Measurements from ENCODE around the gene ACMSD. TPM values are rescaled to one million over a fixed set of nuclear protein-coding genes. Genes with fewer than 3 reads are reported as not detected.

The ACMSD gene
- total and polyA plus RNA-seq, 2 experiments from 2014 or later = 0.11 TPM; not detected in 1

DNA sequence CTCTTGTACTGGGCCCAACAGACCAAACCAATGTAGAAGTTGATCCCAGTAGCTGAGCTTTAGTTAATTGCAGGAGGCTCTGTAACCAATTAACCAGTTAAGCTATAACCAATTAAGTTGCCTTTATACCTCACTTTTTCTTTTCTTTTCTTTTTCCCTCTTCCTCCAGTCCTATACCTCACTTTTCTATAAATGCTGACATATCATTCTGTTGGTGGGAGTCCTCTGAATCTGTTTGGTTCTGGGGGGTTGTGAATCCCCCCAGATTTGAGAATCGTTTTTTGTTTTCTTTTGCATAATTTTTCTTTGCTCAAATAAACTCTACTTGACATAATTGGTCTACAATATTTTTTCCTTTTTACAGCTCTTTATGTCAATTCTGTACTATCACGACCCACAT, 38.1 kb upstream of the ACMSD start:
- no peak overlapping the region for H3K4me3 Mint-ChIP-seq
- no peaks in the 10 kb centered on the region for H3K4me1 Mint-ChIP-seq
- no peaks in the 10 kb centered on the region for H3K36me3 ChIP-seq (ENCODE audit: insufficient read depth)
- H3K27me3 Mint-ChIP-seq (ENCODE audit: insufficient read depth, low read depth, poor library complexity) = peaks cover 4% of the 10 kb centered on the region
- H3K27ac Mint-ChIP-seq = no peak overlapping the region
- no peak overlapping the region for H3K4me3 ChIP-seq
- TF ChIP-seq ZNF331 (CRISPR knock-in tag; IDR thresholded peaks at IDR 0.05; ENCODE audit: low read depth) (no peak), EZH2 (IDR thresholded peaks at IDR 0.05; ENCODE audit: low read depth, unreplicated experiment) (no peak), JUNB (IDR thresholded peaks at IDR 0.05; ENCODE audit: unreplicated experiment) (no peak), ZNF114 (CRISPR knock-in tag; IDR thresholded peaks at IDR 0.05) (no peak), NANOG (IDR thresholded peaks at IDR 0.05; ENCODE audit: borderline replicate concordance) (no peak), STAT1 (IDR thresholded peaks at IDR 0.05; ENCODE audit: unreplicated experiment) (no peak), POLR2AphosphoS5 (IDR thresholded peaks at IDR 0.05; ENCODE audit: low read depth) (no peak), EZH2phosphoT487 (IDR thresholded peaks at IDR 0.05; ENCODE audit: unreplicated experiment) (no peak), CREB1 (CRISPR knock-in tag; IDR thresholded peaks at IDR 0.05; ENCODE audit: low read depth) (no peak)
- TF ChIP-seq, protein P1, sequence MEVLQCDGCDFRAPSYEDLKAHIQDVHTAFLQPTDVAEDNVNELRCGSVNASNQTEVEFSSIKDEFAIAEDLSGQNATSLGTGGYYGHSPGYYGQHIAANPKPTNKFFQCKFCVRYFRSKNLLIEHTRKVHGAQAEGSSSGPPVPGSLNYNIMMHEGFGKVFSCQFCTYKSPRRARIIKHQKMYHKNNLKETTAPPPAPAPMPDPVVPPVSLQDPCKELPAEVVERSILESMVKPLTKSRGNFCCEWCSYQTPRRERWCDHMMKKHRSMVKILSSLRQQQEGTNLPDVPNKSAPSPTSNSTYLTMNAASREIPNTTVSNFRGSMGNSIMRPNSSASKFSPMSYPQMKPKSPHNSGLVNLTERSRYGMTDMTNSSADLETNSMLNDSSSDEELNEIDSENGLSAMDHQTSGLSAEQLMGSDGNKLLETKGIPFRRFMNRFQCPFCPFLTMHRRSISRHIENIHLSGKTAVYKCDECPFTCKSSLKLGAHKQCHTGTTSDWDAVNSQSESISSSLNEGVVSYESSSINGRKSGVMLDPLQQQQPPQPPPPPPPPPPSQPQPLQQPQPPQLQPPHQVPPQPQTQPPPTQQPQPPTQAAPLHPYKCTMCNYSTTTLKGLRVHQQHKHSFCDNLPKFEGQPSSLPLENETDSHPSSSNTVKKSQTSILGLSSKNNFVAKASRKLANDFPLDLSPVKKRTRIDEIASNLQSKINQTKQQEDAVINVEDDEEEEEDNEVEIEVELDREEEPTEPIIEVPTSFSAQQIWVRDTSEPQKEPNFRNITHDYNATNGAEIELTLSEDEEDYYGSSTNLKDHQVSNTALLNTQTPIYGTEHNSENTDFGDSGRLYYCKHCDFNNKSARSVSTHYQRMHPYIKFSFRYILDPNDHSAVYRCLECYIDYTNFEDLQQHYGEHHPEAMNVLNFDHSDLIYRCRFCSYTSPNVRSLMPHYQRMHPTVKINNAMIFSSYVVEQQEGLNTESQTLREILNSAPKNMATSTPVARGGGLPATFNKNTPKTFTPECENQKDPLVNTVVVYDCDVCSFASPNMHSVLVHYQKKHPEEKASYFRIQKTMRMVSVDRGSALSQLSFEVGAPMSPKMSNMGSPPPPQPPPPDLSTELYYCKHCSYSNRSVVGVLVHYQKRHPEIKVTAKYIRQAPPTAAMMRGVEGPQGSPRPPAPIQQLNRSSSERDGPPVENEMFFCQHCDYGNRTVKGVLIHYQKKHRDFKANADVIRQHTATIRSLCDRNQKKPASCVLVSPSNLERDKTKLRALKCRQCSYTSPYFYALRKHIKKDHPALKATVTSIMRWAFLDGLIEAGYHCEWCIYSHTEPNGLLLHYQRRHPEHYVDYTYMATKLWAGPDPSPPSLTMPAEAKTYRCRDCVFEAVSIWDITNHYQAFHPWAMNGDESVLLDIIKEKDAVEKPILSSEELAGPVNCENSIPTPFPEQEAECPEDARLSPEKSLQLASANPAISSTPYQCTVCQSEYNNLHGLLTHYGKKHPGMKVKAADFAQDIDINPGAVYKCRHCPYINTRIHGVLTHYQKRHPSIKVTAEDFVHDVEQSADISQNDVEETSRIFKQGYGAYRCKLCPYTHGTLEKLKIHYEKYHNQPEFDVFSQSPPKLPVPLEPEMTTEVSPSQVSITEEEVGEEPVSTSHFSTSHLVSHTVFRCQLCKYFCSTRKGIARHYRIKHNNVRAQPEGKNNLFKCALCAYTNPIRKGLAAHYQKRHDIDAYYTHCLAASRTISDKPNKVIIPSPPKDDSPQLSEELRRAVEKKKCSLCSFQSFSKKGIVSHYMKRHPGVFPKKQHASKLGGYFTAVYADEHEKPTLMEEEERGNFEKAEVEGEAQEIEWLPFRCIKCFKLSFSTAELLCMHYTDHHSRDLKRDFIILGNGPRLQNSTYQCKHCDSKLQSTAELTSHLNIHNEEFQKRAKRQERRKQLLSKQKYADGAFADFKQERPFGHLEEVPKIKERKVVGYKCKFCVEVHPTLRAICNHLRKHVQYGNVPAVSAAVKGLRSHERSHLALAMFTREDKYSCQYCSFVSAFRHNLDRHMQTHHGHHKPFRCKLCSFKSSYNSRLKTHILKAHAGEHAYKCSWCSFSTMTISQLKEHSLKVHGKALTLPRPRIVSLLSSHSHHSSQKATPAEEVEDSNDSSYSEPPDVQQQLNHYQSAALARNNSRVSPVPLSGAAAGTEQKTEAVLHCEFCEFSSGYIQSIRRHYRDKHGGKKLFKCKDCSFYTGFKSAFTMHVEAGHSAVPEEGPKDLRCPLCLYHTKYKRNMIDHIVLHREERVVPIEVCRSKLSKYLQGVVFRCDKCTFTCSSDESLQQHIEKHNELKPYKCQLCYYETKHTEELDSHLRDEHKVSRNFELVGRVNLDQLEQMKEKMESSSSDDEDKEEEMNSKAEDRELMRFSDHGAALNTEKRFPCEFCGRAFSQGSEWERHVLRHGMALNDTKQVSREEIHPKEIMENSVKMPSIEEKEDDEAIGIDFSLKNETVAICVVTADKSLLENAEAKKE (CRISPR knock-in tag; IDR thresholded peaks at IDR 0.05) = no peak
- TF ChIP-seq, protein P2, sequence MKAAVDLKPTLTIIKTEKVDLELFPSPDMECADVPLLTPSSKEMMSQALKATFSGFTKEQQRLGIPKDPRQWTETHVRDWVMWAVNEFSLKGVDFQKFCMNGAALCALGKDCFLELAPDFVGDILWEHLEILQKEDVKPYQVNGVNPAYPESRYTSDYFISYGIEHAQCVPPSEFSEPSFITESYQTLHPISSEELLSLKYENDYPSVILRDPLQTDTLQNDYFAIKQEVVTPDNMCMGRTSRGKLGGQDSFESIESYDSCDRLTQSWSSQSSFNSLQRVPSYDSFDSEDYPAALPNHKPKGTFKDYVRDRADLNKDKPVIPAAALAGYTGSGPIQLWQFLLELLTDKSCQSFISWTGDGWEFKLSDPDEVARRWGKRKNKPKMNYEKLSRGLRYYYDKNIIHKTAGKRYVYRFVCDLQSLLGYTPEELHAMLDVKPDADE (IDR thresholded peaks at IDR 0.05) = no peak
- TF ChIP-seq, protein P3, sequence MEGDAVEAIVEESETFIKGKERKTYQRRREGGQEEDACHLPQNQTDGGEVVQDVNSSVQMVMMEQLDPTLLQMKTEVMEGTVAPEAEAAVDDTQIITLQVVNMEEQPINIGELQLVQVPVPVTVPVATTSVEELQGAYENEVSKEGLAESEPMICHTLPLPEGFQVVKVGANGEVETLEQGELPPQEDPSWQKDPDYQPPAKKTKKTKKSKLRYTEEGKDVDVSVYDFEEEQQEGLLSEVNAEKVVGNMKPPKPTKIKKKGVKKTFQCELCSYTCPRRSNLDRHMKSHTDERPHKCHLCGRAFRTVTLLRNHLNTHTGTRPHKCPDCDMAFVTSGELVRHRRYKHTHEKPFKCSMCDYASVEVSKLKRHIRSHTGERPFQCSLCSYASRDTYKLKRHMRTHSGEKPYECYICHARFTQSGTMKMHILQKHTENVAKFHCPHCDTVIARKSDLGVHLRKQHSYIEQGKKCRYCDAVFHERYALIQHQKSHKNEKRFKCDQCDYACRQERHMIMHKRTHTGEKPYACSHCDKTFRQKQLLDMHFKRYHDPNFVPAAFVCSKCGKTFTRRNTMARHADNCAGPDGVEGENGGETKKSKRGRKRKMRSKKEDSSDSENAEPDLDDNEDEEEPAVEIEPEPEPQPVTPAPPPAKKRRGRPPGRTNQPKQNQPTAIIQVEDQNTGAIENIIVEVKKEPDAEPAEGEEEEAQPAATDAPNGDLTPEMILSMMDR (conservative IDR thresholded peaks at IDR 0.05; ENCODE audit: low read depth in 2 of 2) = no peak
- TF ChIP-seq, protein P4, sequence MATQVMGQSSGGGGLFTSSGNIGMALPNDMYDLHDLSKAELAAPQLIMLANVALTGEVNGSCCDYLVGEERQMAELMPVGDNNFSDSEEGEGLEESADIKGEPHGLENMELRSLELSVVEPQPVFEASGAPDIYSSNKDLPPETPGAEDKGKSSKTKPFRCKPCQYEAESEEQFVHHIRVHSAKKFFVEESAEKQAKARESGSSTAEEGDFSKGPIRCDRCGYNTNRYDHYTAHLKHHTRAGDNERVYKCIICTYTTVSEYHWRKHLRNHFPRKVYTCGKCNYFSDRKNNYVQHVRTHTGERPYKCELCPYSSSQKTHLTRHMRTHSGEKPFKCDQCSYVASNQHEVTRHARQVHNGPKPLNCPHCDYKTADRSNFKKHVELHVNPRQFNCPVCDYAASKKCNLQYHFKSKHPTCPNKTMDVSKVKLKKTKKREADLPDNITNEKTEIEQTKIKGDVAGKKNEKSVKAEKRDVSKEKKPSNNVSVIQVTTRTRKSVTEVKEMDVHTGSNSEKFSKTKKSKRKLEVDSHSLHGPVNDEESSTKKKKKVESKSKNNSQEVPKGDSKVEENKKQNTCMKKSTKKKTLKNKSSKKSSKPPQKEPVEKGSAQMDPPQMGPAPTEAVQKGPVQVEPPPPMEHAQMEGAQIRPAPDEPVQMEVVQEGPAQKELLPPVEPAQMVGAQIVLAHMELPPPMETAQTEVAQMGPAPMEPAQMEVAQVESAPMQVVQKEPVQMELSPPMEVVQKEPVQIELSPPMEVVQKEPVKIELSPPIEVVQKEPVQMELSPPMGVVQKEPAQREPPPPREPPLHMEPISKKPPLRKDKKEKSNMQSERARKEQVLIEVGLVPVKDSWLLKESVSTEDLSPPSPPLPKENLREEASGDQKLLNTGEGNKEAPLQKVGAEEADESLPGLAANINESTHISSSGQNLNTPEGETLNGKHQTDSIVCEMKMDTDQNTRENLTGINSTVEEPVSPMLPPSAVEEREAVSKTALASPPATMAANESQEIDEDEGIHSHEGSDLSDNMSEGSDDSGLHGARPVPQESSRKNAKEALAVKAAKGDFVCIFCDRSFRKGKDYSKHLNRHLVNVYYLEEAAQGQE (IDR thresholded peaks at IDR 0.05; ENCODE audit: unreplicated experiment) = no peak
- peaks cover 19% of the 10 kb centered on the region for H3K9me3 Mint-ChIP-seq
- no peaks in the 10 kb centered on the region for H3K79me2 ChIP-seq (replicated peaks; ENCODE audit: insufficient read depth)
- no peaks in the 10 kb centered on the region for H3K4me1 ChIP-seq (ENCODE audit: insufficient read depth)
- H3K9me2 ChIP-seq (ENCODE audit: insufficient read depth) = 0 out of 2 replicates have a peak, but pooled peaks cover 4% of the 10 kb centered on the region
- H3K4me2 ChIP-seq = no peak overlapping the region
- no peaks in the 10 kb centered on the region for H3K27me3 ChIP-seq (ENCODE audit: insufficient read depth)
- no peak for DNase-seq (ENCODE audit: low spot score)
- no peaks in the 10 kb centered on the region for H3F3A ChIP-seq (replicated peaks; ENCODE audit: low read depth)
- no peak for ATAC-seq
- H2AFZ ChIP-seq = no peak overlapping the region
- H4K20me1 ChIP-seq (replicated peaks; ENCODE audit: insufficient read depth) = no peaks in the 10 kb centered on the region
- H3K36me3 Mint-ChIP-seq (ENCODE audit: low read depth) = peaks cover 18% of the 10 kb centered on the region; the same call in 1 of the 3 replicates
- no peak overlapping the region for H3K27ac ChIP-seq (ENCODE audit: low read depth)

Data from GM23338 (cell line).